K562 (cell line): ENCODE measurements around the gene PNPLA2. TPM values are rescaled to one million over a fixed set of nuclear protein-coding genes. Genes with fewer than 3 reads are reported as not detected.

Experiments
- ATAC-seq: fragments of 200-7000 bp; cut with Tn5 transposase; 3 replicates; pipeline ENCODE4 v1.9.1; 2020; ENCODE audit warnings: moderate library complexity
- BruUV-seq: library from RNA; stranded (reverse); fragments of 400-500 nt; replicated peaks from 2 replicates; lab custom pipeline; 2021; lab: Mats Ljungman, UMichigan
- CTCF ChIA-PET: fragments of 300-600 bp; formaldehyde crosslinking; extraction: SDS; loops from one replicate; lab custom pipeline; 2021; ENCODE audit warnings: low intra/inter-chr PET ratio; lab: Yijun Ruan, JAX
- POLR2A ChIA-PET: fragments of 300-600, 350-650 bp; sonication (Branson Sonifier 250); formaldehyde crosslinking; extraction: SDS; loops from one replicate; lab custom pipeline; 2021; ENCODE audit warnings: antibody characterized with exemption, inconsistent platforms; lab: Yijun Ruan, JAX
- DNase-seq, 4 experiments: peaks; one replicate each; pipeline versions ENCODE4 v3.0.0 to v3.0.0-alpha.2; 2011 to 2018; ENCODE audit warnings: low spot score in 3 of 4, mixed read lengths in 3 of 4; ENCODE audit errors: extremely low read depth in 1 of 4
- FAIRE-seq: peaks from 2 replicates; lab custom pipeline; 2011; peaks lifted over from hg19 to GRCh38; lab: Jason Lieb, UNC
- H2AFZ ChIP-seq: 2 replicates; pipeline ENCODE4 v1.6.0; 2011; ENCODE audit warnings: low read depth, low read length, control low read depth, inconsistent platforms
- H3K27ac ChIP-seq: fragments of 200-600 bp; 3 replicates; pipeline ENCODE4 v1.8.0; 2011; ENCODE audit warnings: low read depth, mild to moderate bottlenecking, control low read depth, inconsistent platforms, low read length, moderate library complexity, mixed read lengths; ENCODE audit errors: extremely low read depth
- H3K27me3 ChIP-seq, 2 experiments: fragments of 300-600 bp in 1 of 2; 2 replicates in 1 of 2; 3 replicates in 1 of 2; pipeline versions ENCODE4 v1.6.0 to v1.8.0; 2011; ENCODE audit warnings: inconsistent platforms in 2 of 2, low read length in 2 of 2, mild to moderate bottlenecking in 1 of 2, mixed read lengths in 1 of 2, moderate library complexity in 1 of 2; ENCODE audit not compliant: control insufficient read depth in 2 of 2, insufficient read depth in 2 of 2
- H3K36me3 ChIP-seq: fragments of 300-600 bp; 3 replicates; pipeline ENCODE4 v1.8.0; 2011; ENCODE audit warnings: mild to moderate bottlenecking, low read length, inconsistent platforms; ENCODE audit not compliant: control insufficient read depth, insufficient read depth
- H3K4me1 ChIP-seq, 2 experiments: fragments of 200-600 bp in 1 of 2; replicated peaks in 1 of 2; 2 replicates in 1 of 2; 3 replicates in 1 of 2; pipeline versions ENCODE4 v1.5.1 to v1.8.0; 2011; ENCODE audit warnings: inconsistent platforms in 2 of 2, low read length in 2 of 2, mild to moderate bottlenecking in 1 of 2, mixed read lengths in 1 of 2, moderate library complexity in 1 of 2; ENCODE audit not compliant: control insufficient read depth in 2 of 2, insufficient read depth in 2 of 2
- H3K4me2 ChIP-seq: 2 replicates; pipeline ENCODE4 v1.6.1; 2011; ENCODE audit warnings: low read length, control low read depth, inconsistent platforms, mixed read lengths; ENCODE audit not compliant: insufficient read depth
- H3K4me3 ChIP-seq: fragments of 200-600 bp; sonication (generic), shearing (Covaris generic); 2 replicates; pipeline ENCODE4 v1.5.1; 2016; ENCODE audit warnings: control low read depth, inconsistent platforms
- H3K79me2 ChIP-seq: fragments of 200-600 bp; 3 replicates; pipeline ENCODE4 v1.8.0; 2011; ENCODE audit warnings: low read length, inconsistent platforms; ENCODE audit not compliant: control insufficient read depth, insufficient read depth
- H3K9ac ChIP-seq, 2 experiments: 2 replicates each; pipeline versions ENCODE4 v1.6.0 to v1.6.1; 2011; ENCODE audit warnings: low read depth in 2 of 2, low read length in 2 of 2, control low read depth in 1 of 2, inconsistent platforms in 1 of 2, mild to moderate bottlenecking in 1 of 2, mixed read lengths in 1 of 2; ENCODE audit not compliant: insufficient read depth in 1 of 2
- H3K9me1 ChIP-seq: one replicate; pipeline ENCODE4 v1.6.0; 2011; ENCODE audit warnings: inconsistent platforms, mild to moderate bottlenecking, low read length, moderate library complexity; ENCODE audit not compliant: control insufficient read depth, insufficient read depth
- H3K9me3 ChIP-seq: replicated peaks from 2 replicates; pipeline ENCODE4 v1.5.1; 2011; ENCODE audit warnings: low read depth, low read length, inconsistent platforms; ENCODE audit not compliant: control insufficient read depth, insufficient read depth
- H4K20me1 ChIP-seq: replicated peaks from 2 replicates; pipeline ENCODE4 v1.6.1; 2011; ENCODE audit warnings: low read length, inconsistent platforms, mixed read lengths; ENCODE audit not compliant: control insufficient read depth, insufficient read depth
- ATF4 ChIP-seq: fragments of 450-650 bp; formaldehyde crosslinking; IDR thresholded peaks from 2 replicates; pipeline ENCODE4 v1.4.0; 2022; ENCODE audit warnings: mild to moderate bottlenecking, moderate library complexity
- BCL6 ChIP-seq: fragments of 250-450 bp; sonication (Bioruptor Pico); IDR thresholded peaks from 2 replicates; pipeline ENCODE4 v1.4.0; 2020
- CHD7 ChIP-seq: fragments of 200-600 bp; sonication (generic); IDR thresholded peaks from one replicate; pipeline ENCODE4 v1.6.1; 2012; ENCODE audit warnings: mild to moderate bottlenecking, low read depth, low read length, inconsistent platforms
- POLR2A ChIP-seq: fragments of 450-650 bp; conservative IDR thresholded peaks from 2 replicates; pipeline ENCODE4 v1.6.1; 2016
- POLR2G ChIP-seq: fragments of 200-400 bp; formaldehyde crosslinking; IDR thresholded peaks from 2 replicates; pipeline ENCODE4 v1.6.1; 2017; ENCODE audit warnings: low read depth, mild to moderate bottlenecking, antibody characterized with exemption, low read length, moderate library complexity
- RBFOX2 ChIP-seq: fragments of 200-400 bp; formaldehyde crosslinking; IDR thresholded peaks from 2 replicates; pipeline ENCODE4 v1.6.1; 2017; ENCODE audit warnings: low read depth, mild to moderate bottlenecking, low read length, moderate library complexity
- RBM39 ChIP-seq: fragments of 200-400 bp; formaldehyde crosslinking; optimal IDR thresholded peaks from 2 replicates; pipeline ENCODE3; 2018; ENCODE audit warnings: low read depth, low read length
- SNRNP70 ChIP-seq: fragments of 200-400 bp; formaldehyde crosslinking; optimal IDR thresholded peaks from 2 replicates; pipeline ENCODE3; 2017; ENCODE audit warnings: low read depth, low read length
- ZNF511 ChIP-seq: sonication (generic); formaldehyde crosslinking; IDR thresholded peaks from 2 replicates; pipeline ENCODE4 v1.8.0; 2022; ENCODE audit warnings: mild to moderate bottlenecking, missing genetic modification reagents
- WGBS: fragments of 100-300 bp; shearing (Covaris generic); methylation state at CpG from one replicate; pipeline ENCODE4 v1.1.6; 2016; ENCODE audit warnings: low coverage, mixed read lengths; ENCODE audit not compliant: insufficient coverage; ENCODE audit errors: missing lambda C conversion rate; 5-methylcytosine and 5-hydroxymethylcytosine counted together
- in situ Hi-C: fragments of 300-500 bp; cut with MboI; formaldehyde crosslinking; loops from 4 replicates; pipeline ENCODE4 v1.15.0; 2018; ENCODE audit warnings: inconsistent platforms, mixed read lengths
- intact Hi-C: fragments of 100-400 bp; cut with micrococcal nuclease; formaldehyde crosslinking; loops from 2 replicates; pipeline ENCODE4 v1.14.2; 2022
- polyA plus RNA-seq, 8 experiments: library from polyadenylated mRNA; depleted of rRNA in 4 of 8; stranded (reverse) in 5 of 8; unstranded in 3 of 8; fragments of >200 nt; fragmentation: Nextera tagmentation in 2 of 8; fragmentation: Illumina TruSeq in 1 of 8; extraction: Ambion mirVana in 2 of 8; extraction: Trizol in 1 of 8; gene quantifications; 2 replicates each; pipeline versions ENCODE4 v1.2.1 to v1.2.3, GENCODE V29; 2011 to 2014; ENCODE audit warnings: inconsistent platforms in 1 of 8, missing spikeins in 1 of 8
- total RNA-seq, 7 experiments: library from RNA; depleted of rRNA in 6 of 7; stranded (reverse); fragments of >200 nt in 6 of 7; fragmentation: Illumina TruSeq in 2 of 7; extraction: Trizol in 2 of 7; gene quantifications; 2 replicates each; pipeline versions ENCODE4 v1.2.1 to v1.2.3, GENCODE V29; 2011 to 2021; ENCODE audit warnings: low replicate concordance in 1 of 7

PNPLA2 gene
- total and polyA plus RNA-seq, 9 of the 15 experiments (the other 6 are each of a cell fraction or from before 2014, with no cell fraction given) = 0.39 to 87.1 (median 8.4) TPM

- H3K27ac ChIP-seq = peak overlapping the region; percentile 98
- H3K4me2 ChIP-seq = peak overlapping the region; percentile 100
- H3K36me3 ChIP-seq = peaks cover 48% of the 10 kb centered on the region
- CTCF ChIA-PET = no interaction called here
- no peak for ATAC-seq
- intact Hi-C loops (no loop called here), in situ Hi-C loops (no loop called here)
- no peak for FAIRE-seq
- H4K20me1 ChIP-seq = peaks cover 24% of the 10 kb centered on the region
- H3K27me3 ChIP-seq = no peaks in the 10 kb centered on the region
- peaks cover 17 to 47% of the 10 kb centered on the region in 2 experiments; a peak in 4 of 5 replicates for H3K4me1 ChIP-seq
- WGBS = 84% methylated on average over 2 of the region's 3 CpGs
- H2AFZ ChIP-seq = no peak overlapping the region
- peak overlapping the region; percentile 94 to 98 for H3K9ac ChIP-seq
- no peak for DNase-seq
- POLR2A ChIA-PET = interaction anchor here (0.7 to 2.5 kb wide), 7 partner anchors 7 to 47 kb away, joined by 3 to 12 read pairs (median 4); partner anchors contain the start of gene PNPLA2
- BruUV-seq = no TSS peak
- peaks cover 62% of the 10 kb centered on the region for H3K79me2 ChIP-seq
- H3K9me1 ChIP-seq = peaks cover 3% of the 10 kb centered on the region
- H3K4me3 ChIP-seq = peak overlapping the region; percentile 99; the same call in 1 of the 2 replicates
- no peaks in the 10 kb centered on the region for H3K9me3 ChIP-seq
- peak; percentile 27 for TF ChIP-seq SNRNP70
- TF ChIP-seq CHD7 = peak; percentile 21
- TF ChIP-seq BCL6 = no peak
- peak; percentile 14 for TF ChIP-seq RBM39
- peak; percentile 10; the same call in 1 of the 2 replicates for TF ChIP-seq POLR2A
- peak; percentile 80 for TF ChIP-seq RBFOX2
- peak; percentile 64 for TF ChIP-seq POLR2G
- TF ChIP-seq ZNF511 (CRISPR knock-in tag) = 0 out of 2 replicates have a peak, but pooled peaks have one; percentile 36
- no peak for TF ChIP-seq ATF4 (CRISPR knock-in tag)
Measured at GRCh38 chr11:812390-812789, 6.3 kb upstream of the PNPLA2 start.
